ENCODE data around the gene MRPS22.
"Not testable (repeated sequence)": the region's sequence is repeated elsewhere in the genome, so short reads cannot be mapped to it uniquely, and the experiment has no call there.

Gene MRPS22

DNA sequence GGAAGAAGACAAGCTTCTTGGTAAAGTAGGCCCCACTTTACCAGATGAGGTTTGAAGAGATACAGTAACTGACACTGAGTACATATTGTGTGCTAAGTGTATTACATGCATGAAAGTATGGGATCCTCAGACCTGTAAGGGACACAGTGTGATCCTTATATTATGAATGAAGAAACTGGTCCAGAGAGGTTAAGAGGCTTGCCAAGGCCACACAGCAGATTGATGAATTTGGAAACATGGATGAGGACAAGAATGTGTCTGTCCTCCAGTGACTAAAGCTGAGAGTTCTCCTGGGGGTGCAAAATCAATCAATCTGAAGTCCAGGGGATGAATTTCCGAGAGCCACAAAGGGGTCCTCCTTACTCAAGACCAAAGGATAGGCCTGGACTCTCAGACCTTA is 31.4 kb upstream of the MRPS22 start:
- no peak for DNase-seq (ENCODE audit: low read depth)

DNA sequence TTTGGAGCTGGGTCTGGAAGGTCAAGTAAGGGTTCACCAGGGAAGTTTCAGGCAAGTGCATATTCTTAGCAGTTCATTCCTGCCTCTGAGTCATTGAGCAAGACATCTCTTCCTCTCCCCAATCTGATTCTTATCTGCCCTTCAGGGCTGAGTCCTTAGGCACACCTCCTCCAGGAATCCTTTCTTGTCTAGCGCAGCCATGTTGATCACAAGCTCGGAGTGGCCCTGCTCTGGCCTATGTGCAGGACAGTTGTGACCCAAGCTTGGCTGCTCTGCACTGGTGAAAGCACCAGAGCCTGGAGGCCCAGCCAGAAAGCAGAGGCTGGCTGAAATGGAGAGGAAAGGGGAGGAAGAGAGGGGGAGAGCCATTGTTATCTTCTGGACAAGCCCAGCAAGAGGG is 30.9 kb upstream of the MRPS22 start:
- DNase-seq (ENCODE audit: low read depth), result no peak

DNA sequence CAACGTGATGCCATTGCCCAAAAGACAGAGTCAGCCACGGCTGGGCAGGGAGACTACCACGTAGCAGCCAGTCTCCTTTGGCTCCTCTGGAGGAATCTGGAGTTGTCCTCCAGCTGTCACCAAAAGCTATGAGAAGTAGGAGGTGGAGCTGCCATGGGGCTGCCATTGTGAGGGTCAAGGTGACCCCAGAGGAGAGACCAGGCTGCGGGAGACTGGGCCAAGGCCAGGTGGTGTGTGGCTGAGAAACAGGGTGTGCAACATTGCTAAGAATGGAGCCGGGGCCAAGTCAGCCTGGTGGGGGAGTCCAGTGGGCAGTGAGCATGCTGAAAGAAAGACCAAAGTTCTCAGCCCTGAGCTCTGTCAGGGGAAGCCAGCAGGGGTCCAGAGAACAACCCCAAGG is 29.9 kb upstream of the MRPS22 start:
- DNase-seq (ENCODE audit: low read depth), result no peak

DNA sequence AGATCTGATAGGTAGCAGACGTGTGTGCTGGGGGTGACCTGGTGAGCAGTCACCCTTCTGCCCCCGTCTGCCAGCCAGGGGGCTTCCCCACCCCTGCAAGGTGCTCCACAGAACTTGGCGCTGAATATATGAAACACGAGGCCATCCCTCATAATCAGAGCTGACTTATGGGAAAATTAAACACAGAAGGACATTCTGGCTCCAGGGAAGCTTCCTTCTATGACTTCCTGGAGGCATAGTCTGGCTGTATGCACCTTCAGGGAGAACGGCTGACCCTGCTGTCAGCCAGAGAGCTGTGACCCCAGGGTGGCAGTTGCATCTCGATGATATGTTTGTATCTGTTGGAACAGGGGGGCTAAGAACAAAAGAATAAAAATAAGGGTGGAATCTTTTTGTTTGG is 26.6 kb upstream of the MRPS22 start:
- DNase-seq (ENCODE audit: low read depth), result no peak

DNA sequence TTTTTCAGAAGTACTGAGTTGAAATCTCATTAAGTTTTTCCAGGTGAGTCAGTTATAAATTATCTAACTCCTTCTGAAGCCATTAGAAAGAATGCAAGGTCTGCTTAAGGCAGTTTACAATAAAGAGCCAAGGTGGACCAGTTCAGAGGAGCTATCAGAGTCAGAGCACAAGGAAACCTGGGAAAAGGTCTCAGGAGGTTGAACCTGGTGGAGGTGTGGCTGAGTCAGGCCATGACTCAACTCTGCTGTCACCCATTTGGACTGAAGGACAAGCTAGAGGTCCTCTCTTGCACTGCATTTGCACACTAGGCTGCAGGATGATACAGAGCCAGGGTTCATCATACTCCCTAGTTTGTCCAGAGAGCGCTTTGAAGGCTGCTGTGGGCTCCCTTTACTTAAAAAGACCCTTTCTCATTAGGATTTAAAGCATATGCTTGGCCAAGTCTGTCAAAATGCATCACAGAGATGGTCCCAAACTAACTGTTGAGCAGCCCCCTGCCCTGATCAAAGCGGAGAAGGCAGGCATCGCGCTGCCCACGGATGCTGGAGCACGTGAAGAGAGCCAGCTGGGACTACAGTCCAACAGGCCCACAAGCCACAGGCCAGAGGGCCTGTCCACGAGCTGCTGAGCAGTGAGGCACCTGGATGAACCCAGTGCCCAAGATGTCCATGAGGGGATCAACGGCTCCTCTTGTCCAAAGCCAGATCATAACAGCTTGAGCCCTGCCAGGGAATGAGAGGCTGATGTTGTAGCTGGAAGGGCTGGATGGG is 26.0 kb upstream of the MRPS22 start:
- no peak for DNase-seq (ENCODE audit: low read depth)

DNA sequence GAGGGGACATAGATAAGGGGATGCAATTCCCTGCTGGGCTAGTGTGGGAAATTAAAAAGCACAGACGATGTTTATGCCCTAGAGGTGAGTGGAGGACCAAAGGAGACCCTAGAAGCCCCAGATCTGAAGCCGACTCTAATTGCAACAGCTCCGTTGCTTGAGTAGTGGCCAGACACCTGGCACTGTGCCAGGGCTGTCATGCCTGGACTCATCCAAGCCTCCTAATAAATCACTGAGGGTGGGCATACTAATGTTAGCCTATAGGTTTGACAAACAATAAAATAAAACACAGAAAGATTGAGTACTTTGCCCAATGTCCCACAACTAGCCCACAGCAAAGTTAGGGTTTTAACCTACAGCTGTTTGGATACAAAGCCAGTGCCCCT is 25.4 kb upstream of the MRPS22 start:
- DNase-seq (ENCODE audit: low read depth), result no peak

DNA sequence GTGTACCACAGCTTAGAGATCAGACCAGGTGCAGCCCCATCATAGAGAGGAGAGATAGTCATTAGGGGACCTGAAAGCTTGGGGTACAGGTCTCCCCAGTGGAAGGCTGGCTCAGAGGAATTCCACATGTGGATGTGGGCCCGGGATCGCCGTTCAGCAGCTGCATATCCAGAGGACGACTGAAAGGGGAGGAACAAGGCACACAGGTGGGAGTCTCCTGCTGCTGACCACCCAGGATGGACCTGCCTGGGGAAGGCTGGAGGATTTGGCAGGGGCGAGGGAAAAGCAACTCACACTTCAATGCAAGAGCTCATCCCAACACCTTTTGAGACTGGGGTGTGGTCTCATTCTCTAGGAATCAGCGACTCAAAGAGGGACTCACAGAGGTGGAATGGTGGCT is 25.0 kb upstream of the MRPS22 start:
- DNase-seq (ENCODE audit: low read depth), result no peak

DNA sequence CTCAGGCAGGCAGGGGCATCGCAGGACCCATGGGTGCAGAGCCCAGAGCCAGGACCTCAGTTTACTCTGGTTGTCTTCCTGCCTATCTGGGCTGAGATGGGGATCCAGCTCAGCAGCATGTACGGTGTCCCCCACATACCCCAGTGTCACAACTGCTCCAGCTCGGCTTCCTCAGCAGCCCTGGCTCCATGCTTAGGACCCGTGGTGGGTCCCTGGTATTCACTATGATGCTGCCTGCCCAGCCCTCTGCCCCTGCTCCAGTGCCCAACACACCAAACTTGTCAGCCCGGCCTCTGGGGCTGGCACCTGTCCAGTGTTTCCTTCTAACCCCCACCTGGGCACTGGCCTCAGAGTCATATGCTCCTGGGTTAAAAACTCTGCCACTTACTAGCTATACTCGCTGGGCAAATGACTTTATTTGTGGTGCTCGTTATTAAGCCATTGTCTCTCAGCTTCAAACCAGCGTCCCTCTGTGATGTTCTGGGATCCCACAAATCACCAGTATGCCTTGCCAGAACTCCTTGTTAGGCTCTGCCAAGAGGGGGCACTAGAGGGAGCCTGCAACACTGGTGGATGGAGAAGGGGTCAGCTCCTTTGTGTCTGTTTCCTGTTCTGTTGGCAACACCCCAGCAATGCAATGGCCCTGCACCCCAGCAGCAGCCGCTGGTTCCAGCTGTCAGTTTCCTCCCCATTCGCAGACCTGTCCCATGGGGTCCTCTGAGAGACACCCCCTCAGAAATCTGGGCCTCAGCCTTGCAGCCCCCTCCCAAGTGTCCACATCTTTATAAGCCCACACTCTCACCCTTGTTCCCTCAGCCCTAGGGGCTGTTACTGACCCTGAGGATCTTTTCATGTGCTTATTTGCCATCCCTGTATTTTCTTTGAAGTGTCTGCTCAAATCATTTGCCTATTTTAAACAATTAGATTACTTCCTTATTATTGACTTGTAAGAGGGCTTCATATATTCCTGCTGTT is 24.1 kb upstream of the MRPS22 start:
- no peak for DNase-seq (ENCODE audit: low read depth)

DNA sequence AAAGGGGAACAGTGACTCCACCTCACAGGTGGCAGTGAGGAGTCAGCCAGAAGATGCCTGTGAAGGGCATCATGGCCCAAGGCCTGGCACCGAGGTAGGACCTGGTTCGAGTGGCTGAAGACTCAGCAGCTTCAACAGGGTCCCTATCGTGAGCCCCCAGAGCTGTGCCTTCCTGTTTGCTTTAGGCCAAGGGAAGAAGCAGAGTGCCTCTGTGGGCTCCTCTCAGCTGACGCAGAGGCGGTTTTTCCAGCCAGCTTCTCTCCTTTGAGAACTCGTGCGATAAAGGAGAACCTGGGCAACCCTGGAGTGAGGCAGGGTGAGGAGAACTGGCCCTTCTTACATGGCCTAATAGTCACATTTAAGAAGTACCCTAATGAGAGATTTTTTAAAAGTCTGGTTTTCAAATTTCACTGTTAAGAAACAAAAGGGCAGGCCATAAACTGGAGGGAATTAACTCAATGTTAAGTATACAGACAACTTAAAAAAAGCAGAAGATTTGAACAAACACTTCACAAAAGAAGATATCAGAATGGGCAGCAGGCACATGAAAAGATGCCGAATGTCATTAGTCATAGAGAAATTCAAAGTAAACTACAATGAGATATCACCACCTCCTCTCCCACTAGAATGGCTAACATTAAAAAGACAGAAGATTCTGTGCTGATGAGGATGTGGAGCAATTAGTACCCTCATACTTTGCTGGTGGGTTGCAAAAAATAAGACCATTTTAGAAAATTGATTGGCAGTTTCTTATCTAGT is 23.1 kb upstream of the MRPS22 start:
- no peak for DNase-seq (ENCODE audit: low read depth)

DNA sequence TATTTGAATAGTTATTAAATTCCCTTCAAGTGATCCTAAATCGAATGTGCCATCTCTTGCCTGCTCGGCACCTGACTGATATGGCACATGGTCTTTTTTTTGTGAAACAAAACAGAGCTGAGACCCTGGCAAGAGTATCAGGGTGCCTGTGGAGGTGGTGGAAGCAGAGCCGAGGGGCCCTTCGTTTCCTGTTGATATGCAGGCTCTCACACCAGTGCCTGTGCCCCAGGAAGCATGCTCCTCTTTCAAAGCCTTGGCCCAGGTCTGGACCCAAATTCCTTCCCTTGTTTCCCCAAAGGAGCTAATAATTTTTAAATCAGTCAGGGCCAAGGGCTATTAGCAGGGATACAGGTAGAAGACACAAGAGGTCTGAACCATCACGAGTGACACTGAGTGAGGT is 21.5 kb upstream of the MRPS22 start:
- no peak for DNase-seq (ENCODE audit: low read depth)

DNA sequence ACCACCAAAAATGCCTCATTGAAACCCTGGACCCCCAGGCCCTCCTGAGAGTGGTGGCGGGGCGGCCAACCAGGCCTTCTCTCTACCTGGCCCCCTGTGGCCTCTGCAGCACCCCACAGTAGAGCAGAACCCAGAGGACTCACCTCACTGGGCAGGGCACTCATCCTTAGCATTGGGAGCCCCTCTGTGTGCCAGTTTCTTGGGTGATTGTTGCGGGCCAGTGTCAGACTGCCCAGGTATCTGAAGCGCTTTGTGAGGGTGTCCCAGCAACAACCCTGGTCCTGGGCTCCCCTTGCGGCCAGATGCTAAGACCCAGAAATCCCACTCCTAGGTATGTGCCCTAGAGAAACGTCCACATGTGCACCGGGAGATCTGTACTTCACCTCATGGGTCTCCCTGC is 20.7 kb upstream of the MRPS22 start:
- no peak for DNase-seq (ENCODE audit: low read depth)

DNA sequence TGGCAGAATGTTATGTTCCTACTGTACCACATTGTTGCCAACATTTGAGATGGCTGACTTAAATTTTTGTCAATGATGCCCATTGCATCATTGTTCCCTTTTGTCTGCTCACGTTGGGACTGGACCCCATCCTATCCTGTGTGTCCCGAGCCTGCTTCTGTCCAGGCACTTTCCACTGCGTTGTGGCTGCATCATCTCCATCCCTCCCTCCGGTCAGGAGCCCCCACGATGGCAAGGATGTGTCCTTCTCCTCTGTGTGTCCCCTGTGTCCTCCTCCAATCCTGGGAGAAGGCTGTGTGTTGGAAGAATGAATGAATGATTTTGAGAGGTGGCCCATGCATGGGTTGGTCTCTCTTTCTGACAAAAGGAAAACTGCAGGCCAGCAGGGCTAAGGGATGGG is 19.4 kb upstream of the MRPS22 start:
- DNase-seq (ENCODE audit: low read depth), result no peak

DNA sequence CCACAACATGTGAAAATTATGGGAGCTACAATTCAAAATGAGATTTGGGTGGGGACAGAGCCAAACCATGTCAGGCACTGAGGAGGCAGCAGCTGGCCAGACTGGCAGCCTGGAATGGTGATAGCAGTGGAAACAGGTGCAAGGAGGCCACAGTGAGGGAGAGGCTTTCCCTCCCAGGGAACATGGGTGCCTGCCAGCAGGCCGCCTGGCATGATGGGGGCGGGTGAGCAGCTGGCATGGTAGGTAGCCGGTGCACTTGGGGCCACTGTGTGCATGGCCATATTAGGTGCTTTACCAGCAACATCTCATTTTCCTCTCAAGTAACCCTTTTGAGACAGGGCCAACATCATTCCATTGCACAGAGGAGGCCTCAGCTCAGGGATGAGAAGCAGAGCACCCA is 18.3 kb upstream of the MRPS22 start:
- no peak for DNase-seq (ENCODE audit: low read depth)

DNA sequence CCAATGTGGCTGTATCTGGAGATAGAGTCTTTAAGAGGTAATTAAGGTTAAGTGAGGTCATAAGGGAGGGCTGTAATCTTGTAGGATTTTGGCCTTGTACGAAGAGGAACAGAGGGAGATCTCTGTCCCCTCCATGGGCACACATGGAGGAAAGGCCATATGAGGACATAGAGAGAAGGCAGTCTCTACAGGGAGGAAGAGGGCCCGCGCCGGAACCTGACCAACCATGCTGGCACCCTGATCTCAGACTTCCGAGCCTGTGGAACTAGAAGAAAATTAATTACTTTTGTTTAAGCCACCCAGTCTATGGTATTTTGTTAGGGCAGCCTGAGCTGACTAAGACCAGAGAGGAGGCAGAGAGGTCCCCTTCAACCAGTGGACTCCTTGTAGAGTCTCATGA is 17.7 kb upstream of the MRPS22 start:
- no peak for DNase-seq (ENCODE audit: low read depth)

DNA sequence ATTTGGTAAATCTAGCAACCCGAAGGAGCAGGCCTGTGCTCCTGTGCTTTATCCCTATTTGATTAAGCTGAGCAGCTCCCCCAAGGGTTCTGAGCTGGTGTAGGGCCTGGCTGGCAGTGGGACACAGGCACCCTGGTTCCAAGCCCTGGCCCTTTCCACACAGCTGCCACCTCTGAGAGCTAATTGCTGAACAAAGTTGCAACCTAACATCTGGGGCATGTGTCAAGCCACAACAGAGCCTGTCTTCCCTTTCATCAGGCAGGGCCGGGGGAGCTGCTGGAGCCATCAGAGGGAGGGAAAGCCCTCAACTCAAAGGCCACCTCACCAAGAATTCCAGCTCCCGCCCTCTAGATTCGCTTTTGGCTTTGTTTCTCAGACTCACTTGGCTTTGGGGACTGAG is 17.1 kb upstream of the MRPS22 start:
- no peak for DNase-seq (ENCODE audit: low read depth)

DNA sequence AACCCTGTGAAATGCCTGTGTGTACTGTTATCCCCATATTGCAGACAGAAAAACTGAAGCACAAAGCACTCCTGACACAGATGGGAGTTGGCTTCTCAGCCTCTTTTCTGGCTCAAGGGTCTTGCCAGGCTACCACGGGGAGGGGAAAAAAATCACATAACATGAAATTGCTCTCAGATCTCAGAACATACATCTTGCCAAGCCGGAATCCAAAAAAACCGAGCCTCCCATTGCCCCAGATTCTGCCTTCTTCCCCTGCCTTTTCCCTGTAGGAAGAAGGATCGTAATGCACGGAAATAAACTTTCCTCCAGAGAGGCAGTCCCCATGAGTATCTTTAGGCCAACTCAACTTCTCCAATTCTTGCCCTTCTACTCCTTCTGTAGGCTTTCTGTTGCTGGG is 16.6 kb upstream of the MRPS22 start:
- no peak for DNase-seq (ENCODE audit: low read depth)

DNA sequence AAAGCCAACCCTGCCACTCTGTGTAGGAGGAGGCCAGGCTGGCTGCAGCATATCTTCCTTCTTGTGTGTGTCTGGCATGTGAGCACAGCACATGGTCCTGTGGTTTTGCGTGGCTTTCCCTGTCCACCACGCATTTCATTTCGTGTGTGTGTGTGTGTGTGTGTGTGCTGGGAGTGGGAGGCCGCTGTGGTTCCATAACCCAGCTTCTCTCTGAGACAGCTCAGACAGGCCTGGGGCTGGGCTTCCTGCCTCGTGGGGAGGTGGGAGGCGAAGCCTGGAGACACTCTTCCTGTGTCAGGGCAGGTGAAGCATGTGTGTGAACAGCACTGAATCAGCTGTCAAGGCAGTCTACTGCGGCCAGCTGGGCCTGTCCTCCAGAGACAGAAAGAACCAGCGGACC is 16.0 kb upstream of the MRPS22 start:
- DNase-seq (ENCODE audit: low read depth), result no peak

DNA sequence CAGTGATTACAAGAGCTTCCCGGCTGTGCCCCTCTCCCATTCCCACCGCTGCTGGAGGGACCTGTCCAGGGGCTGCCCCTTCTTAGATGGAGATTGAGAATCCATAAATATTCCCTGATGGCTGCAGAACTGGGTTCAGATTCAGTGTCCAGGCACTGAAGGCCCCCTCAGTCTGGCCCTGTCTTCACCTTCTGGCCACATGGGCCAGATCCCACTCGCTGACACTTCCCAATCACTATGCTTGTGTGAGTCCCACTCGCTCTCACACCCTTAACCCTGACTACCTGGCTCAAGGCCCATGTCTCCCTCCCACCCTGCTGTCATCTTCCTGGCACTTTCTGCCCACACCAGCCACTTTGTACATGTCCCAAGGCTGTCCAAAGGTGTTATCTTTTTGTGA is 15.5 kb upstream of the MRPS22 start:
- DNase-seq (ENCODE audit: low read depth), result no peak

DNA sequence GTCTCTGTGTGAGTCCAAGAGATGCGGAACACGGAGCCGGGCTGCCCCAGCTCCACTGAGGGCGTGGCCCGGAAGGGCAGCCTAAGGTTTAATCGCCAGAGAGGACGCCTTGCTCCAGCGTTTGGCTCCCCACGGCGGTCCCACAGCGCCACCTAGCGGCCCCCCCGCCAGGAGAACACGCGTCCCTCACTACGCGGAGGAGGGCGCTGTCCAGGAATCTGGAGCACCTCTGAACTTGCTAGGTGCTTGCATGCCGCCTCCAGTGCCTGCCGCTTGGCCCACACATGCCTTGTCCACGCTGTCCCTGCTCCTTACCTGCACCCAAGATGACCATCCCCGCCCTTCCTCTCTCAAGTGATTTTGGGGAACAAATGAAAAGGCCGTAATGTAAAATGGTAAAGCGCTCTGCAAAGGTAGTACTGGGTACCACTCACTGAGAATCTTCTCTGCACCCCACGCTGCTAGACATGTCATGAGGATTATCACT is 14.4 kb upstream of the MRPS22 start:
- DNase-seq (ENCODE audit: low read depth), result peak; percentile 71

DNA sequence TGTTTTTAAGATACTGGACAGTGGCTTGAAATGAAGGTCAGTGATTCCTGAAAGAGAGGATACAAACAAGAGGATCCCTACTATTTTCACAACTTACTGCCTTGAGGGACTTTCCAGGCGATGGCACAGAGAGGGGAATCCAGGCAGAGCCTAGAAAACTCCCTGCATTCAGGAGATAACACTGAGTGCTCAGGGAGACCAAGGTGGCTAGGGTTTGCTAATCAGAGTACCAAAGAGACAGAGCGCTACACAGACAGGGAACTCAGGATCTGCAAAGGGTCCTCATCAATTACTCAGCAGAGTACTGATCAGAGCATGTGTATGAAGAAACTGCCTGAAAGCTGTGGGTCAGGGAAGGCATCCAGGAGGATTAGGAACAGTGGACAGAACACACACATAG is 11.7 kb upstream of the MRPS22 start:
- DNase-seq (ENCODE audit: low read depth), result no peak

DNA sequence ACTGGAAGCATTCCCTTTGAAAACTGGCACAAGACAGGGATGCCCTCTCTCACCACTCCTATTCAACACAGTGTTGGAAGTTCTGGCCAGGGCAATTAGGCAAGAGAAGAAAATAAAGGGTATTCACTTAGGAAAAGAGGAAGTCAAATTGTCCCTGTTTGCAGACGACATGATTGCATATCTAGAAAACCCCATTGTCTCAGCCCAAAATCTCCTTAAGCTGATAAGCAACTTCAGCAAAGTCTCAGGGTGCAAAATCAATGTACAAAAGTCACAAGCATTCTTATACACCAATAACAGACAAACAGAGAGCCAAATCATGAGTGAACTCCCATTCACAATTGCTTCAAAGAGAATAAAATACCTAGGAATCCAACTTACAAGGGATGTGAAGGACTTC is 9.1 kb upstream of the MRPS22 start:
- not testable (repeated sequence) for DNase-seq (ENCODE audit: low read depth)

DNA sequence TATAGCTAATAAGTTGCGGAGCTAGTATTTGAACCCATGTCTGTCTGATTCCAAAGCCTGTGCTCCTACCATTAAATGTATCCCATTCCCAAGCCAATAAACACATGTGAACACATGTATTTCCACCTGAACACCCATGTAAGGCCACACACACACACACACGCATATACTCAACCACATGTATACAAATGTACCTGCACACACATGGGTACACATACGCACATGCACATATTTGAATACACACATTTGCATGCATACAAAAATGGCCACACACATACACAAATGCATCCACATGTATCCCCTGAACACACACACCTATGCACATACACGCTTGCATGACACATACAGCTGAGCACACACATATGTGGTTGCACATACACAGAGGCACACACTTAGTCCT is 5.4 kb upstream of the MRPS22 start:
- DNase-seq (ENCODE audit: low read depth), result no peak
